Stimulated activated CD8-positive, alpha-beta memory T cell treated with anti-CD3 and anti-CD28 coated beads, Interleukin-2, amount 100 ng/mL, for 1 hour (primary cell): ENCODE results near the gene MRPL32.

Experiments used
- DNase-seq, 2 donors: peaks; one replicate each; pipeline ENCODE4 v3.0.0-alpha.2; 2020; ENCODE audit warnings: low read depth in 2 of 2

MRPL32 gene

GRCh38 chr7:42926204-42926603 lies 6.0 kb upstream of the MRPL32 start:
- DNase-seq, result no peak

GRCh38 chr7:42928754-42929153 lies 3.4 kb upstream of the MRPL32 start:
- no peak for DNase-seq

DNA sequence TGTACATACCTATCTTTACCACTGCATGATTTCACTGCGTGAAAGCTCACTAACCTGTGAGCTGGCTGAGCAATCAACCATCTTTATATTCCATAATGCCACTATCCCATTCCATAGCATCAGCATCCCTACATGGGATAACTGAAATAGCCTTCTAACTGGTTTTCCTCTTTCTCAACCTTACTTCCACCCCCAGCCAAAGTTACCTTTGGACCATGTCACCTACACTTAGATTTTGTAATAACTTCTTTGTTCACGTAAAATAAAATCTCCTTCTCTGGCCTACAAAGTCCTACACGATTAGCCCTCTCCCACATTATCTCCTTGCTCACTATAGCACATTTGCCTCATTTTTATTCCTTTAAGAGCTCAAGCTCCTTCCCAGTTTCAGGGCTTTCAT lies 2.7 kb upstream of the MRPL32 start:
- no peak for DNase-seq

- DNase-seq, result no peak
Observed at GRCh38 chr7:42930889-42931288, 1.3 kb upstream of the MRPL32 start.

DNA sequence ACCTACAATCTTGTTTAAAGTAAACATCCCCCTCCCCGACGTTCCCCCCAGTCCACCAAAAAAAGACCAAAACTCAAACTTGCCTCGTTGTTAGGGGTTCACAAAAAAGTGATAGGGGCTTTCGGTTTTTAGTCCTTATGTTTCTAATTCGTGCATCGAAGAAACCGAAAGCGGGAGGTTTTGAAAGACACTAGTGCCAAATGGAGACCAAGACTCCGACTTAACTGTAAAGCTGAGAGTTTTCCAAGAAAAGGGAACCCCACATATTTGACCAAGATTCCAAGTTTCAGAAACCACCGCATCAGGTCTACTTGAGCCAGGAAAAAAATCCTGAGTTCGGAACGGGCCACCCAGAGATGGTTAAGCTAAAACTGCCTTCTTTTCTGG lies 736 bp upstream of the MRPL32 start:
- DNase-seq, result no peak

- DNase-seq, result no peak
Observed at GRCh38 chr7:42932811-42933591, 825 bp downstream of the MRPL32 start.

GRCh38 chr7:42934291-42934690 lies 2.1 kb downstream of the MRPL32 start:
- no peak for DNase-seq

DNA sequence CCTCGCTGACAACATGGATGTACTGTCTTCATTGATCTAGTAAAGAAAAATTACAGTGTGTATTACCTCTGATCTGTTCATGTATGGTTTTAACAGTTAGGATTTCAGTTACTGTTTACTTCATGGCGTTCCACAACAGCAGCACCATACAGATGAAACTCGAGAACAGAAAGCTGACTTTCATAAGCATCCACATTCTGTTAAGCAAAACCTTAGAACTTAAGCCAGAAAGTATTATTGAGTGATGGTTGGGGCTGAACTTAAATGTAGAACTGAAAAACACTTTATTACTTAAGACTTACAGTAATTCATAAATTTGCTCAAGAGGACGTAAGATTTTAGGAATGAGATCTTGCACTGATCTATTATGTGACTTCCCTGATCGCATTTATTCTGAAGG lies 3.7 kb downstream of the MRPL32 start:
- no peak for DNase-seq

- no peak for DNase-seq
Observed at GRCh38 chr7:42939457-42940240, 7.5 kb downstream of the MRPL32 start.

GRCh38 chr7:42940985-42941847 lies 9.0 kb downstream of the MRPL32 start:
- peak; percentile 38 to 55 for DNase-seq

DNA sequence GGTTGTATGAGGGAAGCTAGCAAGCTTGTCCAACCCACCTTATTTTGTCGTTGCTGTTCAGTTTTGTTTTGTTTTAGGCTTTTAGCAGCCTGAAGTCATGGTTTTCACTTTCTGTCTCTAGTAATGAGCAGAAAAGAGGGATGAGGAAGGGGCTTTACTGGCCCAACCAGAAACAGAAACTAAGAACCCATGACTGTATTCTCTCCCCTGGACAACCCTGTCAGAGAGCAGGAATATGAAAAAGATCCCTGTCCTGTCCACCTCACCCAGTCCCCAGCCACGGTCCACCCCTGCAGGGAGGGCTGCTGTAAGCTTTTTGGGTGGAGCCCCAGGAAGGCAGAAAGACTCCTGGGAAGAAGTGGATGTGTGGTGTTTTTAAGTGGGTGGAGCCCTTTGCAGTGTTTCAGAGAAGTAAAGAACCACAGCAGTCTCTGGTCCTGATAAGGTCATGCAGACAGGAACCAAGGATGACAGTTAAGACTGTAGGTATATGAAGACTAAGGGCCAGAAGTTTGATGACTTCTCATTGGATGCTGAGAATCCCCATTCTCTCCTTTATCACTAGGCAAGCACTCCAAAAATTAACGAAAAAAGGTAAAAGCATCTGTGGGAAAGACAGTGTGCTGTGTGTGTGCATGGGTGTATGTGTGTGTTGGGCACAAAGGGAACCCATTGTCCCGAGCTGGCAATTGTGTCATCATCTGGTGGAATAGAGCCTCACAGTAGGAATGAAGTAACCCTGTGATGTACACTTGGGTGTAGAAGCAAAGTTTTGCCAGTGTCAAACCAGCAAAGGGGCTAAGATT lies 13.8 kb downstream of the MRPL32 start:
- DNase-seq, result no peak

DNA sequence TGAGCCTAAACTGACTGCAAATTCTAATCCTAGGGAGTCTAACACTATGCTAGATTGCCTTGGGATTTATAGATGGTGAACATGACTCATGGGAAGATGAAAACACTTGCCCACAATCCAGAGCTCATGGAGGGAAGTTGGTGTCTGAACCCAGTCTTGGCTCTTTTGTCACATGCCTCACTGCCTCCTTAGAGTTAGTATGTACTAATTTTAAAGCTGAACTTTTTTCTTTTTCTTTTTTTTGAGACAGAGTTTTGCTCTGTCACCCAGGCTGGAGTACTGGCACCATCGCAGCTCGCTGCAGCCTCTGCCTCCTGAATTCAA lies 14.4 kb downstream of the MRPL32 start:
- DNase-seq, result no peak

- no peak for DNase-seq
Observed at GRCh38 chr7:42947521-42947920, 15.3 kb downstream of the MRPL32 start.

- no peak for DNase-seq
Observed at GRCh38 chr7:42950417-42950816, 18.2 kb downstream of the MRPL32 start.

DNA sequence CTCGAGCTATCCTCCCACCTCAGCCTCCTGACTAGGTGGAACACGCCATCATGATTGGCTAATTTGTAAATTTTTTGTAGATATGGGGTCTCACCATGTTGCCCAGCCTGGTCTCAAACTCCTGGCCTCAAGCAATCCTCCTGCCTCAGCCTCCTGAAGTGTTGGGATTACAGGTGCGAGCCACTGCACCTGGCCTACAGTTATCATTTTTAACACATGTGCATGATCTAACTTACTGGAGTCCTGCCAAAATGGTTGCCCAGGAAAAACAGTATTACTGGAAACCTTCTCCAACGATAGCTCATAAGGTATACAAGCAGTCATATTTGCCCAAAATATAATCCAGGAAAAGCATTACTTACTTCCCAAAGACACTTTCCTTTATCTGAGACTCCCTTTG lies 20.2 kb downstream of the MRPL32 start:
- no peak for DNase-seq

GRCh38 chr7:42953994-42954393 lies 21.8 kb downstream of the MRPL32 start:
- DNase-seq, result no peak

GRCh38 chr7:42956062-42956461 lies 23.9 kb downstream of the MRPL32 start:
- no peak for DNase-seq

GRCh38 chr7:42959549-42959948 lies 27.4 kb downstream of the MRPL32 start:
- DNase-seq, result no peak

- DNase-seq, result no peak
Observed at GRCh38 chr7:42960762-42961161, 28.6 kb downstream of the MRPL32 start.

- no peak for DNase-seq
Observed at GRCh38 chr7:42961170-42961569, 29.0 kb downstream of the MRPL32 start.

DNA sequence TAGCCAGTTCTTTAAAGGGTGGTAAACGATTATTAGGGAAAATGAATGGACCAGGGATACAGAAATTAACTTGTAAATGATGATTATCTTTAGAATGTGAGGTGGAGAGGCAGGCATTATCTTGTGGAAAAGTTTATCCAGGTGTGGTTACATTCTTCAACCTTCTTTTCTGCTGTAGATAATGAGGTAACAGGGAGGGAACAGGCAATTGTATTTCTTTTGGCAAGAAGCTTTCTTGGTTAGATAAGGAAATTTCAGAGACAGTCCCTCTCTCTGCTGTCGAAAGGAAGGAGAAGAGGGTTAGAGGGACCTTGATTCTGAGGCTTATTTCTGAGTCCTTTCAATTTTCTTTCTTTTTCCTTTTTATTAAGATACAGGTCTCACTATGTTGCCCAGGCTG lies 32.1 kb downstream of the MRPL32 start:
- DNase-seq, result no peak
